Mesothelial cell of epicardium (in vitro differentiated cells): ENCODE data around the gene ESRP2. TPM values are rescaled to one million over a fixed set of nuclear protein-coding genes. Genes with fewer than 3 reads are reported as not detected.
A peak's percentile ranks its signal among the peaks of the same experiment; 100 is the strongest.

Experiments
- DNase-seq, 2 experiments: peaks; one replicate each; pipeline ENCODE4 v3.0.0; 2021; ENCODE audit warnings: low spot score in 2 of 2; ENCODE audit not compliant: unreplicated experiment in 2 of 2
- H3K27ac Mint-ChIP-seq: 2 replicates; pipeline ENCODE4 v1.8.0; 2021; ENCODE audit warnings: mixed read lengths
- H3K27me3 Mint-ChIP-seq: 2 replicates; pipeline ENCODE4 v1.8.0; 2021; ENCODE audit warnings: low read depth, mixed read lengths
- H3K36me3 Mint-ChIP-seq: 2 replicates; pipeline ENCODE4 v1.8.0; 2021; ENCODE audit warnings: mixed read lengths
- H3K4me1 Mint-ChIP-seq: 2 replicates; pipeline ENCODE4 v1.8.0; 2021; ENCODE audit warnings: mixed read lengths
- H3K4me3 Mint-ChIP-seq: 2 replicates; pipeline ENCODE4 v1.8.0; 2021; ENCODE audit warnings: mild to moderate bottlenecking, moderate library complexity, mixed read lengths
- H3K9me3 Mint-ChIP-seq: 2 replicates; pipeline ENCODE4 v1.8.0; 2021; ENCODE audit warnings: mixed read lengths
- total RNA-seq: library from RNA; stranded (reverse); gene quantifications from 3 replicates; pipeline ENCODE4 v1.2.1, GENCODE V29; 2021
- TF ChIP-seq, protein P1 (sequence below): fragments of 200-600 bp; sonication (generic); IDR thresholded peaks from one replicate; pipeline ENCODE4 v1.5.0; 2021; ENCODE audit warnings: antibody characterized with exemption; ENCODE audit not compliant: unreplicated experiment

The ESRP2 gene
- total RNA-seq, 1 donor from 2014 or later, result 34.7 TPM

DNA sequence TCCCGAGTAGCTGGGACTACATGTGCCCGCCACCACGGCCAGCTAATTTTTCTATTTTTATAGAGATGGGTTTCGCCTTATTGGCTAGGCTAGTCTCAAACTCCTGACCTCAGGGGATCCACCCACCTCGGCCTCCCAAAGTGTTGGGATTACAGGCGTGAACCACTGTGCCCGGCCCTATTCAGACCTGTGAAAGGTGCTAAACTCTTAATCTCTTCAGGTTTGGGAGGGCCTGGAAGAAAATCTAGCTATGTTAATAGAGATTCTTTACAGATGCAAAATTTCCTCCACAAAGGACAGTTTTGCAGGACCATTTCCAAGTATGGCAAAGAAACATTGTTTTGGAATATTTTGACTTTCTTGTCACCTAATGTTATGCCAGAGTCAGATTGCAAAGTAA lies 6.2 kb upstream of the ESRP2 start:
- Mint-ChIP-seq H3K27ac (no peak overlapping the region), H3K36me3 (no peaks in the 10 kb centered on the region), H3K27me3 (no peaks in the 10 kb centered on the region), H3K4me1 (peaks cover 22% of the 10 kb centered on the region), H3K4me3 (no peak overlapping the region), H3K9me3 (no peaks in the 10 kb centered on the region)
- TF ChIP-seq, protein P1, sequence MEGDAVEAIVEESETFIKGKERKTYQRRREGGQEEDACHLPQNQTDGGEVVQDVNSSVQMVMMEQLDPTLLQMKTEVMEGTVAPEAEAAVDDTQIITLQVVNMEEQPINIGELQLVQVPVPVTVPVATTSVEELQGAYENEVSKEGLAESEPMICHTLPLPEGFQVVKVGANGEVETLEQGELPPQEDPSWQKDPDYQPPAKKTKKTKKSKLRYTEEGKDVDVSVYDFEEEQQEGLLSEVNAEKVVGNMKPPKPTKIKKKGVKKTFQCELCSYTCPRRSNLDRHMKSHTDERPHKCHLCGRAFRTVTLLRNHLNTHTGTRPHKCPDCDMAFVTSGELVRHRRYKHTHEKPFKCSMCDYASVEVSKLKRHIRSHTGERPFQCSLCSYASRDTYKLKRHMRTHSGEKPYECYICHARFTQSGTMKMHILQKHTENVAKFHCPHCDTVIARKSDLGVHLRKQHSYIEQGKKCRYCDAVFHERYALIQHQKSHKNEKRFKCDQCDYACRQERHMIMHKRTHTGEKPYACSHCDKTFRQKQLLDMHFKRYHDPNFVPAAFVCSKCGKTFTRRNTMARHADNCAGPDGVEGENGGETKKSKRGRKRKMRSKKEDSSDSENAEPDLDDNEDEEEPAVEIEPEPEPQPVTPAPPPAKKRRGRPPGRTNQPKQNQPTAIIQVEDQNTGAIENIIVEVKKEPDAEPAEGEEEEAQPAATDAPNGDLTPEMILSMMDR, result no peak
- DNase-seq, result no peak

DNA sequence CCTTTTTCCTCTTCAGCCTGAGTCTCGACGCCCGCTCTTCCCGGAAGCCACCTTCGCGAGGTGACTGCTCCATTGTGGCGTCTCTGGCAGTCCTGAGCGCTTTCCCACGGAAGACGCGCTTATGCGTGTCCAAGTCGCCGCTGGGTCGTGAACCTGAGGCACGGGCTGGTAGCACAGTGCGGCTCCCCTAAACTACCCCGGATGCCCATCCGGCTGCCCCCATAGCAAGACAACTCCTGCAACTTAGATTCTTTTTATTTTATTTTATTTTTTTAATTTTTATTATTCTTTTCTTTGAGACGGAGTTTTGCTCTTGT lies 2.1 kb upstream of the ESRP2 start:
- no peak for DNase-seq

DNA sequence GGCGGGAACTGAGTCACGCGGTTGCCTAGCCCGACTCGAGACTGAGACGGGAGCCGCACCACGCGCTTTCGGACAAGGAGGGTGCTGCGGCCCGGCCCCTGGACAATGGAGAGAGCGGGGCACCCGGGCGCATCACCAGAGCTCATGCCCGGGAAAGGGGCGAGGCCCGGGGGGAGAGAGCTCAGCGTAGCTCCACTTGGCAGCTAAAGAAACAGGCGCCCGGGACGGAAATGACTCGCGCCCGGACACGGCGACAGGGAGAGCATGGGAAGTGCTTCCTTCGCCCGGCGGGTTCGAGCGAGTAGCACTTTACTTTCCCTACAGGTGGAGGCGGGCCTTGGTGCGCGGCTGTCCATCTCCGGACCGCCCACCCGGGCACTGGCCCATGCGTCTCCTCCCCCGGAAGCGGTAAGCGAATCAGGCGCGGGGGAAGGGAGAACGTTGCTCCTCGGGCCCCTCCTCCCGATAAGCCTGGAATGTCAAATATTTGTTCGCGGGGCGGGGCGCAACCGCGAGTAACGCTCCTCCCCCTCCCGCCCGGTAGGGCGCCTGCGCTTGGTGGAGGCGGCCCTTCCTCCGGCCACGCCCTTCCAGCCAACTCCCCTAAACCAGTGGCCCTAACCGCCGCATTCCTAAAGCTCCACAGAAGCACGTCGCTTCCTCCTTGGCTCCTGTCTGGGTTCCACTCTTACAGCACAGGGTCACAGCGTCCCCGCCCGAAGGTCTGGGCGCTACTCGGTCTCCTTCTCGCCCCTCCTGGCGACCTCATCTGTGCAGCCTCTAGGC lies 1.5 kb upstream of the ESRP2 start:
- peak; percentile 96 to 99 for DNase-seq
- peaks cover 31% of the 10 kb centered on the region for H3K27me3 Mint-ChIP-seq
- H3K9me3 Mint-ChIP-seq, result no peaks in the 10 kb centered on the region
- H3K4me1 Mint-ChIP-seq, result peaks cover 34% of the 10 kb centered on the region
- H3K27ac Mint-ChIP-seq, result peak overlapping the region; percentile 98
- H3K4me3 Mint-ChIP-seq, result peak overlapping the region; percentile 78
- TF ChIP-seq, protein P1, result no peak
- H3K36me3 Mint-ChIP-seq, result no peaks in the 10 kb centered on the region

More for the DNA sequence above, 2.1 kb upstream of the ESRP2 start:
- TF ChIP-seq, protein P1, result no peak
- peaks cover 34% of the 10 kb centered on the region for H3K4me1 Mint-ChIP-seq
- H3K36me3 Mint-ChIP-seq, result no peaks in the 10 kb centered on the region
- H3K27ac Mint-ChIP-seq, result peak overlapping the region; percentile 98
- no peaks in the 10 kb centered on the region for H3K9me3 Mint-ChIP-seq
- peak overlapping the region; percentile 78 for H3K4me3 Mint-ChIP-seq
- H3K27me3 Mint-ChIP-seq, result peaks cover 31% of the 10 kb centered on the region

DNA sequence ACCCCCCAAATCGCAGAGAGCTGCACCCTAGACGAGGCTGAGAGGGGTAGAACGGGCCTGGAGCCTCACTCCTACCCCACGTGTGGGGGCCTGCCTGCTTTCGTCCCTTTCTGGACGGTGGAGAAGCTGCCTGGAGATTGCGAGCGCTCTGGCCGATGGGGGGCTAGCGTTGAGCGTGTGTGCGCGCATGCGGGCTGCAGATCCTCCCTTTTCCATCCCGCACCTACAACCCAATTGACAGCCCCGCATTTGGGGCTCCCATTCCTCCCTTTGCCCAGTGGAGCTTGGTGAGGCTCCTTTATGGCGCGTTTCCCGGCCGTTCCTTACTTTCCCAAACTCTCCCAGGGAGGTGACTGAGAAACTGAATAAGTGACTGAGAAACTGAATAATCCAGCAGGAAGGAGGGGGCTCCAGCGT lies 907 bp upstream of the ESRP2 start:
- TF ChIP-seq, protein P1, result no peak
- Mint-ChIP-seq H3K27me3 (peaks cover 31% of the 10 kb centered on the region), H3K9me3 (no peaks in the 10 kb centered on the region), H3K4me1 (peaks cover 34% of the 10 kb centered on the region), H3K4me3 (peak overlapping the region; percentile 78), H3K36me3 (no peaks in the 10 kb centered on the region), H3K27ac (peak overlapping the region; percentile 98)
- DNase-seq, result peak in 1 of 2 experiments; percentile 60

DNA sequence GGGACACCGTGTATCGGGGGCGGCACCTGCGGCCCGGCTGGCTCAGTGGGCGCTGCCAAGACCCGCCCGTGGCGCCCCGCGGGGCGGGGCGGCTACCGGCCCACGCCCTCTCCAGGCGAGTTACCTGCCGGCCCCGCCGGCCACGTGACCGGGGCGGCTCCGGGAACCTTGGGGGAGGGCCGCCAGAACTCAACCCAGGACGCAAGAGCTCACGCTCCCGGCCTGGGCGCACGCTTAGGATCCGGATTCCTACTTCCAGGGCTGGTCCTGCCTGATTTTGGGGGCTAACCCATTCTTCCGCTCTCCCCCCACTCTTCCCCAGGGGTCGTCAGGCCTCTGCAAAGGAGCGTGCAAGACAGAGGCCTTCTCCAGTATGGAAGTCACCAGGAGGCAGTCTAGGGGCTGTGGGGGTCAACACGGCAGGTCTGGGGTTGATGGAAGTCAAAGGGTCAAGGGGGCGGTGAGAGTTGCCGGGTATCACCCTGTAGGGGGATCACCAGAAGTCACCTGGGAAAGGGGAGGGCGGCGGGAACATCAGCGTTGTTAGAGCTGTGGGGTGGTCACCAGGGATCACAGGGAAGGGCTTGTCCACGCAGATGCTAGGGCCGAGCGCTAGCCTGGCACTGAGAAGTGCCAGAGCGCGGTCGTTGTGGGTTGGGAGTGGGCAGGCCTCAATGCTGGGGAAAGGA lies 354 bp upstream of the ESRP2 start:
- Mint-ChIP-seq H3K4me3 (peak overlapping the region; percentile 78), H3K27ac (peak overlapping the region; percentile 98), H3K9me3 (no peaks in the 10 kb centered on the region), H3K27me3 (peaks cover 31% of the 10 kb centered on the region), H3K36me3 (no peaks in the 10 kb centered on the region), H3K4me1 (peaks cover 34% of the 10 kb centered on the region)
- TF ChIP-seq, protein P1, result no peak
- DNase-seq, result peak in 1 of 2 experiments; percentile 73
